Measurements from ENCODE around the gene HSPA12B. TPM values are rescaled to one million over a fixed set of nuclear protein-coding genes. Genes with fewer than 3 reads are reported as not detected.
A peak's percentile ranks its signal among the peaks of the same experiment; 100 is the strongest.

HSPA12B gene, protein sequence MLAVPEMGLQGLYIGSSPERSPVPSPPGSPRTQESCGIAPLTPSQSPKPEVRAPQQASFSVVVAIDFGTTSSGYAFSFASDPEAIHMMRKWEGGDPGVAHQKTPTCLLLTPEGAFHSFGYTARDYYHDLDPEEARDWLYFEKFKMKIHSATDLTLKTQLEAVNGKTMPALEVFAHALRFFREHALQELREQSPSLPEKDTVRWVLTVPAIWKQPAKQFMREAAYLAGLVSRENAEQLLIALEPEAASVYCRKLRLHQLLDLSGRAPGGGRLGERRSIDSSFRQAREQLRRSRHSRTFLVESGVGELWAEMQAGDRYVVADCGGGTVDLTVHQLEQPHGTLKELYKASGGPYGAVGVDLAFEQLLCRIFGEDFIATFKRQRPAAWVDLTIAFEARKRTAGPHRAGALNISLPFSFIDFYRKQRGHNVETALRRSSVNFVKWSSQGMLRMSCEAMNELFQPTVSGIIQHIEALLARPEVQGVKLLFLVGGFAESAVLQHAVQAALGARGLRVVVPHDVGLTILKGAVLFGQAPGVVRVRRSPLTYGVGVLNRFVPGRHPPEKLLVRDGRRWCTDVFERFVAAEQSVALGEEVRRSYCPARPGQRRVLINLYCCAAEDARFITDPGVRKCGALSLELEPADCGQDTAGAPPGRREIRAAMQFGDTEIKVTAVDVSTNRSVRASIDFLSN
- total RNA-seq: 1 to 10 TPM; 5.7 to 9.7 (median 8.2) TPM
- polyA plus RNA-seq: 1 to 10 TPM; 4.0 to 7.6 (median 7.5) TPM
- long read RNA-seq, donor 1, transcript HSPA12B-201 (13 exons, 3,151 nt): major isoform, 11 of 27 reads
- long read RNA-seq, donor 1, partial matches to known transcripts: 11 of 27 reads
- long read RNA-seq, donor 1, other reads (novel, unspliced or antisense): 5 of 27 reads
- long read RNA-seq, donor 2, transcript HSPA12B-201 (13 exons, 3,151 nt): major isoform, 12 of 45 reads
- long read RNA-seq, donor 2, partial matches to known transcripts: 26 of 45 reads
- long read RNA-seq, donor 2, other reads (novel, unspliced or antisense): 6 of 45 reads

DNA sequence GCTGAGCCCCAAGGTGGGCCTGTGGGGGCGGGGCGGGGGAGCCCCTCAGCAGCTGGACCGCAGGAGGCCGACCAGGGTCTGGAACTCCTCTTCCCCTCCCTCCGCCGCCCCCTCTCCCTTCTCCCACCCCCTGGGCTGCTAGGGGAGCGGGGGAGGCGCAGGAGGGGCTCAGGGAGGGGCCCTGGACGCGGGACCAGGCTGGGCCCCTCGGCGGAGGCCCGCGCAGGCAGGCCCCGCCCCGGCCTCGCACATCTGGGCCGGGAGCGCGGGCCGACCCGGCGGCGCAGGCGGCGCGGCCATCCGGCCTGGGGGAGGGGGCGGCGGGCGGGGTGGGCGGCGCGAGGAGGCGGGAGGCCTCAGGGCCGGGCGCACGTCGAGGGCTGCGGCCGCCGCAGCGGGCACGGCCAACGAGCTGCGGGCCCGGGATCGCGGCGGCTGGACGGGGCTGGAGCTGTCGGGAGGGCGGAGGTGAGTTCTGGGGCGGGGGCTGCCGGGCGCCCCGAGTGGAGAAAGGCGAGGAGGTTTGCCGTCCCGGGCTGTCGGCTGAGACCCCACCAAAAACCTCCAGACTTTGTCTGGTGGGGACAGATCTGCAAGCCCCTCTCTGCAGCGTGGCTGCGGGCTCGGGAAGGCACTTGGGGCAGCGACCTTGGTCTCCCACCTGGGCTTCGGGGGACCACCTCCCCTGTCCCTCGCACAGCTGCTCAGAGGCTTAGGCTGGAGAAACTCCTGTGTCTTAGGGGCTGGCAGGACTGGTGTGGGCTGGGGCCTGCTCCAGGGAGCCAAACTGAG is at the start of gene HSPA12B:
HSPA12B (plus strand) TSS at position 359 of the 792 bp plus-strand sequence. CDS start 5,990 bp downstream, outside the sequence.
- 7 to 11% (median 9%) methylated on average over 41 to 67 of the region's 67 CpGs for WGBS, 3 donors
- peak in 1 of 2 donors; percentile 51 for DNase-seq
- Histone ChIP-seq H3K4me1 (no peaks in the 10 kb centered on the region), H3K27ac (peak within 1 kb of the TSS; percentile 67), H3K9me3 (no peaks in the 10 kb centered on the region), H3K27me3 (ENCODE audit: insufficient read depth in 3 of 3, low read length in 2 of 3) (peaks cover 0 to 32% (median 4%) of the 10 kb centered on the region in 3 donors), H3K4me3 (peak within 1 kb of the TSS; percentile 64), H3K36me3 (ENCODE audit: insufficient read depth in 1 of 2, low read depth in 1 of 2) (no peaks in the 10 kb centered on the region)
- ATAC-seq: peak in 1 of 4 donors; percentile 26
- TF ChIP-seq, protein P1, sequence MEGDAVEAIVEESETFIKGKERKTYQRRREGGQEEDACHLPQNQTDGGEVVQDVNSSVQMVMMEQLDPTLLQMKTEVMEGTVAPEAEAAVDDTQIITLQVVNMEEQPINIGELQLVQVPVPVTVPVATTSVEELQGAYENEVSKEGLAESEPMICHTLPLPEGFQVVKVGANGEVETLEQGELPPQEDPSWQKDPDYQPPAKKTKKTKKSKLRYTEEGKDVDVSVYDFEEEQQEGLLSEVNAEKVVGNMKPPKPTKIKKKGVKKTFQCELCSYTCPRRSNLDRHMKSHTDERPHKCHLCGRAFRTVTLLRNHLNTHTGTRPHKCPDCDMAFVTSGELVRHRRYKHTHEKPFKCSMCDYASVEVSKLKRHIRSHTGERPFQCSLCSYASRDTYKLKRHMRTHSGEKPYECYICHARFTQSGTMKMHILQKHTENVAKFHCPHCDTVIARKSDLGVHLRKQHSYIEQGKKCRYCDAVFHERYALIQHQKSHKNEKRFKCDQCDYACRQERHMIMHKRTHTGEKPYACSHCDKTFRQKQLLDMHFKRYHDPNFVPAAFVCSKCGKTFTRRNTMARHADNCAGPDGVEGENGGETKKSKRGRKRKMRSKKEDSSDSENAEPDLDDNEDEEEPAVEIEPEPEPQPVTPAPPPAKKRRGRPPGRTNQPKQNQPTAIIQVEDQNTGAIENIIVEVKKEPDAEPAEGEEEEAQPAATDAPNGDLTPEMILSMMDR (IDR thresholded peaks at IDR 0.05): no peak
- intact Hi-C loops (cut with DNase I): no loop called here

DNA sequence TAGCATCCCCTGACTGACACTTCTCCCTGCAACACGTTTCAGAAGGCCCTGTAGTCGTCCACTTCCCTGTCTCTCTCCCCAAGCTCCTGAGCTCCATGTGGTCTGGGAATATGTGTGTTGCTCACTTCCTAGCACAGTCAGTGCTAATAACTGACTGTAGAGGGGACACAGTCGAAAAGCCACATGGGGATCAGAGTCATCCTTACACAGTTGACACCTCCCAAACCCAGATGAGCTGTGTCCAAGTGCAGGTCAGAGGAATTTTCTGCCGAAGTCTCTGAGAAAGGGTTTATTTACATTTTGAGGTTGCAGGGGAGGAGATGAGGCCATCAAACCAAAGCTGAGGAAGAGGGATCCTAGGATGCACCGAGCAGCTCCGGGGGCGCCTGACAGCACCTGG is 47.1 kb upstream of the HSPA12B start:
- H3K27me3 ChIP-seq (ENCODE audit: insufficient read depth in 3 of 3, low read length in 2 of 3): peaks cover 0 to 24% (median 0%) of the 10 kb centered on the region in 3 donors
- DNase-seq (no peak), ATAC-seq (no peak)
- 67 to 73% (median 73%) methylated on average over 7 of the region's 7 CpGs for WGBS, 3 donors
- no peaks in the 10 kb centered on the region for H3K9me3 ChIP-seq
- no peak overlapping the region for H3K4me3 ChIP-seq
- H3K27ac ChIP-seq: no peak overlapping the region
- intact Hi-C loops (cut with DNase I): no loop called here
- TF ChIP-seq, protein P1 (IDR thresholded peaks at IDR 0.05): no peak
- H3K36me3 ChIP-seq (ENCODE audit: insufficient read depth in 1 of 2, low read depth in 1 of 2): no peaks in the 10 kb centered on the region
- H3K4me1 ChIP-seq: peaks cover 12% of the 10 kb centered on the region

DNA sequence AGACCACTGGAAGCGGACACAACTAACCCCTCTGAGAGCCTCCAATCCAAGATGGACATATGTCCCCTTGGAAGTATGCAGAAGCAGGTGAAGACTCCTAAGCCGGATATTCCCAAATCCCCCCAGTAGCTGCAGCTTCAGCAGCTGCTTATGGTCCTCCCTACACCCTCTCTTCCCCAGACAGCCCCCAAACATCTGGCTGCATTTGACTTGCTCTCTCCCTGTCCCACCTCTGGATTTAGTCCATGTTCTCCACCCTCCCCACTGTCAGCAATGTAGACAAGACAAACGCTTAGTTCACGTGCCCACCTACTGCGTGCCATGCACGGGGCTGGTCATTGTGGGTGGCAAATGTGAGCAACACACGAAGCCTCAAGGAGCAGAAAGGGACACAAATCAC is 46.1 kb upstream of the HSPA12B start:
- WGBS, 3 donors: 22 to 38% (median 37%) methylated on average over 7 of the region's 7 CpGs

More for the DNA sequence above, 46.1 kb upstream of the HSPA12B start:
- DNase-seq: no peak
- H3K36me3 ChIP-seq (ENCODE audit: insufficient read depth in 1 of 2, low read depth in 1 of 2): no peaks in the 10 kb centered on the region
- peak in 2 of 4 donors; percentile 4 to 36 for ATAC-seq
- H3K9me3 ChIP-seq: no peaks in the 10 kb centered on the region
- H3K4me3 ChIP-seq: no peak overlapping the region
- intact Hi-C loops (cut with DNase I): no loop called here
- TF ChIP-seq, protein P1 (IDR thresholded peaks at IDR 0.05): no peak
- peaks cover 12% of the 10 kb centered on the region for H3K4me1 ChIP-seq
- peaks cover 0 to 13% (median 0%) of the 10 kb centered on the region in 3 donors for H3K27me3 ChIP-seq (ENCODE audit: insufficient read depth in 3 of 3, low read length in 2 of 3)
- H3K27ac ChIP-seq: peak overlapping the region; percentile 38

Measured in psoas muscle (tissue), 8 donors.